B cell (primary cell): ENCODE measurements around the gene CELF4. TPM values are rescaled to one million over a fixed set of nuclear protein-coding genes. Genes with fewer than 3 reads are reported as not detected.
A peak's percentile ranks its signal among the peaks of the same experiment; 100 is the strongest.

ENCODE experiments used
- ATAC-seq: fragments of 200-7000 bp; cut with Tn5 transposase; one replicate; pipeline ENCODE4 v1.10.0; 2021; ENCODE audit warnings: low read depth, mild to moderate bottlenecking, moderate number of reproducible peaks, moderate library complexity
- CTCF ChIA-PET: fragments of 350-600 bp; sonication (Branson Sonifier 250); formaldehyde crosslinking; loops from one replicate; lab custom pipeline; 2021; ENCODE audit warnings: antibody characterized with exemption, inconsistent platforms; lab: Charles Lee
- POLR2A ChIA-PET: fragments of 350-600 bp; sonication (Branson Sonifier 250); formaldehyde crosslinking; loops from one replicate; lab custom pipeline; 2021; ENCODE audit warnings: antibody characterized with exemption; lab: Charles Lee
- DNase-seq: peaks from one replicate; pipeline ENCODE4 v3.0.0; 2013
- H2AFZ ChIP-seq: 2 replicates; pipeline ENCODE4 v1.6.1; 2012; ENCODE audit warnings: mild to moderate bottlenecking, low read depth, low read length; ENCODE audit not compliant: insufficient read depth, poor library complexity, severe bottlenecking
- H3K27ac ChIP-seq, 2 donors: 1 replicate in 1 of 2; 2 replicates in 1 of 2; pipeline ENCODE4 v1.5.1; 2012 to 2013; ENCODE audit warnings: low read length in 2 of 2, mild to moderate bottlenecking in 2 of 2, moderate library complexity in 1 of 2
- H3K27me3 ChIP-seq, 4 experiments: fragments of 200-600 bp in 1 of 4; sonication (generic) in 1 of 4; replicated peaks in 1 of 4; 1 replicate in 2 of 4; 2 replicates in 2 of 4; pipeline versions ENCODE4 v1.6.1 to v1.7.0; 2013 to 2016; ENCODE audit warnings: low read length in 3 of 4, mild to moderate bottlenecking in 2 of 4, mixed read lengths in 1 of 4, moderate library complexity in 1 of 4; ENCODE audit not compliant: insufficient read depth in 4 of 4, control insufficient read depth in 3 of 4; ENCODE audit errors: control extremely low read depth in 1 of 4
- H3K36me3 ChIP-seq, 2 experiments: replicated peaks in 1 of 2; 1 replicate in 1 of 2; 2 replicates in 1 of 2; pipeline versions ENCODE4 v1.6.1 to v1.7.1; 2013; ENCODE audit warnings: low read length in 1 of 2; ENCODE audit not compliant: insufficient read depth in 2 of 2, control insufficient read depth in 1 of 2; ENCODE audit errors: control extremely low read depth in 1 of 2, extremely low read depth in 1 of 2
- H3K4me1 ChIP-seq, 2 donors: fragments of 200-600 bp in 1 of 2; sonication (generic) in 1 of 2; 1 replicate in 1 of 2; 2 replicates in 1 of 2; pipeline versions ENCODE4 v1.5.1 to v1.6.1; 2013 to 2017; ENCODE audit warnings: low read length in 2 of 2; ENCODE audit not compliant: control insufficient read depth in 2 of 2, insufficient read depth in 2 of 2
- H3K4me2 ChIP-seq: replicated peaks from 2 replicates; pipeline ENCODE3; 2012; ENCODE audit warnings: mild to moderate bottlenecking, low read depth, low read length; ENCODE audit not compliant: poor library complexity, severe bottlenecking
- H3K4me3 ChIP-seq, 5 experiments: fragments of 200-600 bp in 1 of 5; sonication (generic) in 1 of 5; 1 replicate in 3 of 5; 2 replicates in 2 of 5; pipeline versions ENCODE4 v1.5.1 to v1.7.0; 2011 to 2016; ENCODE audit warnings: low read length in 4 of 5, mild to moderate bottlenecking in 4 of 5, low read depth in 2 of 5, control low read depth in 1 of 5, moderate library complexity in 1 of 5; ENCODE audit not compliant: insufficient read depth in 1 of 5; ENCODE audit errors: control extremely low read depth in 1 of 5, extremely low read depth in 1 of 5
- H3K79me2 ChIP-seq: fragments of 200-600 bp; sonication (generic); one replicate; pipeline ENCODE4 v1.6.0; 2016; ENCODE audit warnings: low read length; ENCODE audit not compliant: control insufficient read depth, insufficient read depth
- H3K9ac ChIP-seq: fragments of 200-600 bp; sonication (generic); 2 replicates; pipeline ENCODE4 v1.6.1; 2017; ENCODE audit warnings: mild to moderate bottlenecking, low read length, moderate library complexity
- H3K9me3 ChIP-seq, 3 donors: one replicate each; pipeline versions ENCODE4 v1.6.1 to v1.7.1; 2013; ENCODE audit warnings: low read length in 2 of 3; ENCODE audit not compliant: control insufficient read depth in 2 of 3, insufficient read depth in 1 of 3; ENCODE audit errors: control extremely low read depth in 1 of 3
- H4K20me1 ChIP-seq: 2 replicates; pipeline ENCODE4 v1.6.0; 2012; ENCODE audit warnings: mild to moderate bottlenecking, low read length; ENCODE audit not compliant: insufficient read depth, control insufficient read depth, poor library complexity, severe bottlenecking
- H3K27ac Mint-ChIP-seq: one replicate; pipeline ENCODE4 v1.8.0; 2021; ENCODE audit warnings: mixed read lengths
- H3K27me3 Mint-ChIP-seq: one replicate; pipeline ENCODE4 v1.8.0; 2021; ENCODE audit warnings: mixed read lengths
- H3K4me1 Mint-ChIP-seq: one replicate; pipeline ENCODE4 v1.8.0; 2021; ENCODE audit warnings: mixed read lengths
- H3K4me3 Mint-ChIP-seq: one replicate; pipeline ENCODE4 v1.8.0; 2021; ENCODE audit warnings: mixed read lengths
- H3K9me3 Mint-ChIP-seq: one replicate; pipeline ENCODE4 v1.8.0; 2022; ENCODE audit warnings: mixed read lengths; ENCODE audit not compliant: insufficient read depth
- EZH2 ChIP-seq: IDR thresholded peaks from 2 replicates; pipeline ENCODE4 v1.6.1; 2012; ENCODE audit warnings: borderline replicate concordance, low read depth, mild to moderate bottlenecking, moderate library complexity, low read length; ENCODE audit not compliant: insufficient read depth, poor library complexity, severe bottlenecking
- WGBS: methylation state at CpG from one replicate; pipeline ENCODE4 v1.1.5; 2013; ENCODE audit warnings: missing lambda C conversion rate; ENCODE audit not compliant: insufficient coverage; 5-methylcytosine and 5-hydroxymethylcytosine counted together
- intact Hi-C: fragments of 100-400 bp; cut with micrococcal nuclease; formaldehyde crosslinking; loops from one replicate; pipeline ENCODE4 v1.10.0; 2022
- polyA plus RNA-seq: library from polyadenylated mRNA; depleted of rRNA; stranded (reverse); fragments of >200 nt; gene quantifications from 2 replicates; pipeline ENCODE4 v1.2.3, GENCODE V29; 2012
- total RNA-seq, 2 donors: library from RNA; stranded (reverse); fragments of 120-200 nt in 1 of 2; gene quantifications; 1 replicate in 1 of 2; 2 replicates in 1 of 2; pipeline versions ENCODE4 v1.2.3 to v1.2.4, GENCODE V29; 2013 to 2022
- TF ChIP-seq, protein P1 (sequence below): fragments of 200-600 bp; IDR thresholded peaks from one replicate; pipeline ENCODE4 v1.8.0; 2022; ENCODE audit warnings: antibody characterized with exemption, mild to moderate bottlenecking

Gene CELF4
- total and polyA plus RNA-seq, 2 donors (not counting 1 experiment from before 2014, with no cell fraction given), result not detected

DNA sequence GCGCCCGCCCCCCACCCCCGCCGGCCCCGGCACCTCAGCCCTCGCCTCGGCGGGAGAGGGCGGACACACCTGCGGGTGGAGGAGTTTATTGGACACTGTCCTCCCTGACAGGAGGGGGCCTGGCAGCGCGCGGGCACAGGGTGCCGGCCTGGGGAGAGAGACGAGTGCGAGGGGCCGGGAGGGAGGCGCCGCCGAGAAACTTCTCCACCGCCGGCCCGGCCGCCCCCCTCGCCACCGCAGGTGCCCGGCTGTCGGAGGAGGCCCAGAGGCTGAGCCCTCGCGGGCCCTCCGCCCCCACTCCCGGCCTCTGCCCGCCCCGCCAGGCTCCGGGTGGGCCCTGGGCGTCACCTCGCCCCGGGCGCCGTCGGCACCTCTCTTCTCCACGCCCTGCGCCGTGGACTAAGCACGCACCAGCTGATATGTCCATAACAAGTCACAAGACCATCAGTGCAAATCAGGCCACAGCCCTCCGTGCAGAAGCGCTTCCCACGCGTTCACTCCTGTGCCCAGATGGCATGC is 311.3 kb downstream of the CELF4 start:
- no peaks in the 10 kb centered on the region for H3K79me2 ChIP-seq
- peak overlapping the region; percentile 28 for H2AFZ ChIP-seq
- peaks cover 0 to 16% (median 0%) of the 10 kb centered on the region in 3 donors for H3K9me3 ChIP-seq
- peak overlapping the region; percentile 26 for H3K9ac ChIP-seq
- peaks cover 0 to 37% (median 7%) of the 10 kb centered on the region in 4 experiments for H3K27me3 ChIP-seq
- no peak overlapping the region for H3K27ac Mint-ChIP-seq
- H3K9me3 Mint-ChIP-seq, result no peaks in the 10 kb centered on the region
- peak overlapping the region; percentile 85 for H3K4me3 Mint-ChIP-seq
- peaks cover 0 to 4% of the 10 kb centered on the region in 2 donors for H3K4me1 ChIP-seq
- POLR2A ChIA-PET, result no interaction called here
- no peak for TF ChIP-seq EZH2
- TF ChIP-seq, protein P1, sequence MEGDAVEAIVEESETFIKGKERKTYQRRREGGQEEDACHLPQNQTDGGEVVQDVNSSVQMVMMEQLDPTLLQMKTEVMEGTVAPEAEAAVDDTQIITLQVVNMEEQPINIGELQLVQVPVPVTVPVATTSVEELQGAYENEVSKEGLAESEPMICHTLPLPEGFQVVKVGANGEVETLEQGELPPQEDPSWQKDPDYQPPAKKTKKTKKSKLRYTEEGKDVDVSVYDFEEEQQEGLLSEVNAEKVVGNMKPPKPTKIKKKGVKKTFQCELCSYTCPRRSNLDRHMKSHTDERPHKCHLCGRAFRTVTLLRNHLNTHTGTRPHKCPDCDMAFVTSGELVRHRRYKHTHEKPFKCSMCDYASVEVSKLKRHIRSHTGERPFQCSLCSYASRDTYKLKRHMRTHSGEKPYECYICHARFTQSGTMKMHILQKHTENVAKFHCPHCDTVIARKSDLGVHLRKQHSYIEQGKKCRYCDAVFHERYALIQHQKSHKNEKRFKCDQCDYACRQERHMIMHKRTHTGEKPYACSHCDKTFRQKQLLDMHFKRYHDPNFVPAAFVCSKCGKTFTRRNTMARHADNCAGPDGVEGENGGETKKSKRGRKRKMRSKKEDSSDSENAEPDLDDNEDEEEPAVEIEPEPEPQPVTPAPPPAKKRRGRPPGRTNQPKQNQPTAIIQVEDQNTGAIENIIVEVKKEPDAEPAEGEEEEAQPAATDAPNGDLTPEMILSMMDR, result no peak
- intact Hi-C loops, result no loop called here
- H3K4me1 Mint-ChIP-seq, result peaks cover 10% of the 10 kb centered on the region
- H3K4me2 ChIP-seq, result peak overlapping the region; percentile 66
- DNase-seq (peak; percentile 16), ATAC-seq (peak; percentile 10)
- no peak overlapping the region for H3K27ac ChIP-seq
- no peaks in the 10 kb centered on the region for H3K36me3 ChIP-seq
- no peaks in the 10 kb centered on the region for H4K20me1 ChIP-seq
- CTCF ChIA-PET, result no interaction called here
- peaks cover 63% of the 10 kb centered on the region for H3K27me3 Mint-ChIP-seq
- H3K4me3 ChIP-seq, result peak overlapping the region in 2 of 5 experiments; percentile 15 to 26
- 9% methylated on average over 47 of the region's 49 CpGs for WGBS

DNA sequence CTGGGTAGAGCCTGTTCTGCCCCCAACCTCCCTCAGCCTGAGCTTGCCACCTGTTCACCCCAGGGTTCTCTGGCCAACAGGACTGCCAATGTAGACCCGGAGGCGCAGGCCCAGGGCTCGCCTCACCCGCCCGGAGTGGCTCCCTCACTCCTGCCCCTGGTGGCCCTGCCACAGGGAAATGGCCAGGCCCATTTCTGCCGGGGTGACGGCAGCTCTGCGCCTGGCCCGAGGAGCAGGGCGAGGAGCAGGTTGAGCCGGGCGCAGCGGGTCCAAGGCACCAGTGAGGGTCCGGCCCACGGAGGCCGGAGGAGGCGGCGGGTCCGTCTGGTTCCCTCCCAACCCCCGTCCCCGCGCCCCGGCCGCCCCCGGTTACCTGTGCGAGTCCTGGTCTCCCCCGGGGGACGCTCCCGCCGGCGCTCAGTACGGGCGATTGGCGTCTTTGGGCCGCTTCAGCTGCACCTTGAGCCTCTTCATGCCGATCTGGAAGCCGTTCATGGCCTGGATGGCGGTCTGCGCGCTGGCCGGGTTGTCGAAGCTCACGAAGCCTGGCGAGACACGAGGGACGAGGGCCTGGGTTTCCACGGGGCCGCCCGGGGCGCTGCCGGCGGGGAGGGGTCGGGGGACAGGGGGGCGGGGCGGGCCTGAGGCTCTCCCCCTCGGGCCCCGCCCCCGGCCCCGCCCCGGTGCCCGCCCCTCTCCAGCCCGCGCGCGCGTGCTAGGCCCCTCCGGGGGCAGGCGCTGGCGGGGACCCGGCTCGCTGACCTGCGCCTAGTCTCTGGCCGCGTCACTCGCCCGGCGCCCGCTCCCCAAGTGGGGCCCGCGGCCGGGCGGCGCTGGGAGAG is 312.0 kb downstream of the CELF4 start:
- DNase-seq, result peak; percentile 13
- no peaks in the 10 kb centered on the region for H3K9me3 Mint-ChIP-seq
- Histone ChIP-seq H3K36me3 (no peaks in the 10 kb centered on the region), H3K27ac (no peak overlapping the region), H3K4me1 (peaks cover 0 to 4% of the 10 kb centered on the region in 2 donors), H3K4me2 (peak overlapping the region; percentile 66), H4K20me1 (no peaks in the 10 kb centered on the region), H3K9me3 (peaks cover 0 to 16% (median 0%) of the 10 kb centered on the region in 3 donors), H3K4me3 (peak overlapping the region in 3 of 5 experiments; percentile 15 to 25 (median 20)), H3K79me2 (no peaks in the 10 kb centered on the region), H3K9ac (no peak overlapping the region), H2AFZ (peak overlapping the region; percentile 49), H3K27me3 (peaks cover 0 to 37% (median 7%) of the 10 kb centered on the region in 4 experiments)
- H3K4me3 Mint-ChIP-seq, result peak overlapping the region; percentile 63
- H3K27ac Mint-ChIP-seq, result no peak overlapping the region
- peaks cover 68% of the 10 kb centered on the region for H3K27me3 Mint-ChIP-seq
- TF ChIP-seq EZH2, result no peak
- TF ChIP-seq, protein P1, result no peak
- ChIA-PET POLR2A (no interaction called here), CTCF (no interaction called here)
- peaks cover 10% of the 10 kb centered on the region for H3K4me1 Mint-ChIP-seq
- peak; percentile 39 for ATAC-seq
- WGBS, result 8% methylated on average over 81 of the region's 83 CpGs
- intact Hi-C loops, result no loop called here
